Brain microvascular endothelial cell (primary cell): ENCODE measurements around the gene GRK1.

Source experiments
- DNase-seq: peaks from one replicate; pipeline ENCODE4 v3.0.0-alpha.2; 2020
- H3K27ac ChIP-seq: fragments of 250-450 bp; sonication (Bioruptor Pico); 2 replicates; pipeline ENCODE4 v1.5.1; 2020; ENCODE audit warnings: mild to moderate bottlenecking, moderate library complexity
- H3K27me3 ChIP-seq: fragments of 250-450 bp; sonication (Bioruptor Pico); replicated peaks from 2 replicates; pipeline ENCODE4 v1.5.1; 2020; ENCODE audit warnings: mild to moderate bottlenecking
- H3K36me3 ChIP-seq: fragments of 250-450 bp; sonication (Bioruptor Pico); replicated peaks from 2 replicates; pipeline ENCODE4 v1.5.1; 2020; ENCODE audit warnings: mild to moderate bottlenecking
- H3K4me3 ChIP-seq: 2 replicates; pipeline ENCODE4 v1.5.1; 2011; ENCODE audit warnings: low read depth, mild to moderate bottlenecking, control low read depth, low read length, moderate library complexity
- in situ Hi-C: cut with HindIII; loops from 2 replicates; pipeline ENCODE4 v1.10.0; 2017; ENCODE audit warnings: low sequenced_read_pairs, low pct_ligation_motif_present
- TF ChIP-seq, protein P1 (sequence below): IDR thresholded peaks from 2 replicates; pipeline ENCODE4 v1.5.1; 2011; ENCODE audit warnings: low read depth, mild to moderate bottlenecking, moderate library complexity, low read length, control low read depth, inconsistent platforms; ENCODE audit errors: missing control alignments

The GRK1 gene

GRCh38 chr13:113740286-113740556 is 73.2 kb downstream of the GRK1 start:
- no peak overlapping the region for H3K4me3 ChIP-seq
- peaks cover 2% of the 10 kb centered on the region for H3K27me3 ChIP-seq
- no peak overlapping the region for H3K27ac ChIP-seq
- no peak for DNase-seq
- TF ChIP-seq, protein P1, sequence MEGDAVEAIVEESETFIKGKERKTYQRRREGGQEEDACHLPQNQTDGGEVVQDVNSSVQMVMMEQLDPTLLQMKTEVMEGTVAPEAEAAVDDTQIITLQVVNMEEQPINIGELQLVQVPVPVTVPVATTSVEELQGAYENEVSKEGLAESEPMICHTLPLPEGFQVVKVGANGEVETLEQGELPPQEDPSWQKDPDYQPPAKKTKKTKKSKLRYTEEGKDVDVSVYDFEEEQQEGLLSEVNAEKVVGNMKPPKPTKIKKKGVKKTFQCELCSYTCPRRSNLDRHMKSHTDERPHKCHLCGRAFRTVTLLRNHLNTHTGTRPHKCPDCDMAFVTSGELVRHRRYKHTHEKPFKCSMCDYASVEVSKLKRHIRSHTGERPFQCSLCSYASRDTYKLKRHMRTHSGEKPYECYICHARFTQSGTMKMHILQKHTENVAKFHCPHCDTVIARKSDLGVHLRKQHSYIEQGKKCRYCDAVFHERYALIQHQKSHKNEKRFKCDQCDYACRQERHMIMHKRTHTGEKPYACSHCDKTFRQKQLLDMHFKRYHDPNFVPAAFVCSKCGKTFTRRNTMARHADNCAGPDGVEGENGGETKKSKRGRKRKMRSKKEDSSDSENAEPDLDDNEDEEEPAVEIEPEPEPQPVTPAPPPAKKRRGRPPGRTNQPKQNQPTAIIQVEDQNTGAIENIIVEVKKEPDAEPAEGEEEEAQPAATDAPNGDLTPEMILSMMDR: no peak
- H3K36me3 ChIP-seq: no peaks in the 10 kb centered on the region
- in situ Hi-C loops: no loop called here

DNA sequence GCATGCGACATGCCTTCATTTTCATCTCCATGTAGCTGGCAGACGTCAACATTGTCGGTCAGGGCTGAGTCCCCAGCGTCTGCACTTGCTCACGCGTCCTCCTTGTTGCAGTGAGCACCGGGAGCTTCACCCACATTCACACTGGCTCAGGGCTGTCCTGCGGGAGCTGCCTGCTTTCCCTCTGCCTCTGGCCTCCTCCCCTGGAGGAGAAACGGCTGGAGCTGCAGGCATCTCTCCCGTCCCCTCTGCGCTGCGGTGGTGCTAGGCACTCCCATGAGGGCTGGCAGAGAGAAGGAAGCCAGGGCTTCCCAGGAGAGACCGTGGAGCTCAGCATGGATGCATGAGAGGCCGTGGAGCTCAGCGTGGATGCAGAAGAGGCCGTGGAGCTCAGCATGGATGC is 73.6 kb downstream of the GRK1 start:
- TF ChIP-seq, protein P1: no peak
- Histone ChIP-seq H3K27me3 (peaks cover 2% of the 10 kb centered on the region), H3K36me3 (no peaks in the 10 kb centered on the region), H3K27ac (no peak overlapping the region), H3K4me3 (no peak overlapping the region)
- DNase-seq: no peak
- in situ Hi-C loops: no loop called here

GRCh38 chr13:113741191-113741668 is 74.2 kb downstream of the GRK1 start:
- Histone ChIP-seq H3K27ac (no peak overlapping the region), H3K4me3 (no peak overlapping the region), H3K36me3 (no peaks in the 10 kb centered on the region), H3K27me3 (peaks cover 2% of the 10 kb centered on the region)
- TF ChIP-seq, protein P1: no peak
- in situ Hi-C loops: no loop called here
- DNase-seq: no peak

GRCh38 chr13:113742000-113742441 is 75.0 kb downstream of the GRK1 start:
- in situ Hi-C loops: no loop called here
- TF ChIP-seq, protein P1: peak; percentile 53
- Histone ChIP-seq H3K4me3 (no peak overlapping the region), H3K27ac (no peak overlapping the region), H3K36me3 (no peaks in the 10 kb centered on the region), H3K27me3 (peaks cover 2% of the 10 kb centered on the region)
- no peak for DNase-seq

DNA sequence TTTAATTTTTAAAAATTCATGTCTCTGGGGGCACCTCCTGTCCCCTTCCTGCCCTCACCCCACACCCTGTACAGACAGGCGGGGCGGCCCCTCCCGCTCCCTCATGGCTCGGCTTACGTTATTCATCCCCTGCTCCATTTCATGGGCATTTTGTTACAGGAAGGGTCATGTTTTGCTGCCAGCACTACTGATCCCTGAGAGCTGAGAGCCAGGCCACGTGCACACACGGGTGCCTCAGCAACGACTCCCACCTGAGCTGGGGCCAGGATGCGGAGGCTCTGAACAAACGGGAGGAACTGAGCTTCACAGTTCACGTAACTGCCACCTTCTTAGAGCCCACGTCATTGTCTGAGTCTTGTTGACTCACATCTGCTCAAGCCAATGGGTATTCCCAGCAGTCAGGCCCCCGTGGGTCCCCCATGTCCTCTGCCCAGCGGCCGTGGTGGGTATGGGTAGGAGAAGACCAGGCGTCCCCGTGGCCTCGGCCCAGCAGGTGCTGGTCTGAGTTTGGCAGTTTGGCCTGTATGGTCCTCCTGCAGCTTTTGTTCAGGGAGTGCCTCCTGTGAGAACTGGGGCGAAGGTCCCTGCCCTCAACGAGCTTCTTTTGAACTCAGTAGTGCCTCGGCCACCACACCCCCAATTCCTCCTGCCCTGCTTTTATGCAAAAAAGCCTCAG is 75.6 kb downstream of the GRK1 start:
- no peak overlapping the region for H3K4me3 ChIP-seq
- no peak overlapping the region for H3K27ac ChIP-seq
- no peaks in the 10 kb centered on the region for H3K36me3 ChIP-seq
- no peak for DNase-seq
- H3K27me3 ChIP-seq: peaks cover 2% of the 10 kb centered on the region
- TF ChIP-seq, protein P1: no peak
- in situ Hi-C loops: no loop called here
